Panc1 (cell line): ENCODE measurements around the gene XKR7.

Experiments
- POLR2AphosphoS5 ChIP-seq: IDR thresholded peaks from 2 replicates; pipeline ENCODE4 v1.6.1; 2012; ENCODE audit warnings: mild to moderate bottlenecking, low read depth, low read length, moderate library complexity
- REST ChIP-seq, 2 experiments: IDR thresholded peaks; 2 replicates each; pipeline ENCODE4 v1.6.1; 2011 to 2012; ENCODE audit warnings: low read depth in 2 of 2, control low read depth in 1 of 2, low read length in 1 of 2, mild to moderate bottlenecking in 1 of 2, moderate library complexity in 1 of 2; ENCODE audit not compliant: insufficient read depth in 1 of 2
- SIN3A ChIP-seq: IDR thresholded peaks from 2 replicates; pipeline ENCODE4 v1.6.1; 2012; ENCODE audit warnings: low read depth, mild to moderate bottlenecking, low read length, moderate library complexity, borderline replicate concordance; ENCODE audit not compliant: insufficient read depth
- TCF7L2 ChIP-seq: IDR thresholded peaks from 2 replicates; pipeline ENCODE4 v1.6.1; 2011; ENCODE audit warnings: mild to moderate bottlenecking, low read depth, low read length, inconsistent platforms
- TF ChIP-seq, protein P1 (sequence below): fragments of 450-650 bp; IDR thresholded peaks from 2 replicates; pipeline ENCODE4 v1.5.1; 2017; ENCODE audit warnings: mild to moderate bottlenecking

- TF ChIP-seq, protein P1, sequence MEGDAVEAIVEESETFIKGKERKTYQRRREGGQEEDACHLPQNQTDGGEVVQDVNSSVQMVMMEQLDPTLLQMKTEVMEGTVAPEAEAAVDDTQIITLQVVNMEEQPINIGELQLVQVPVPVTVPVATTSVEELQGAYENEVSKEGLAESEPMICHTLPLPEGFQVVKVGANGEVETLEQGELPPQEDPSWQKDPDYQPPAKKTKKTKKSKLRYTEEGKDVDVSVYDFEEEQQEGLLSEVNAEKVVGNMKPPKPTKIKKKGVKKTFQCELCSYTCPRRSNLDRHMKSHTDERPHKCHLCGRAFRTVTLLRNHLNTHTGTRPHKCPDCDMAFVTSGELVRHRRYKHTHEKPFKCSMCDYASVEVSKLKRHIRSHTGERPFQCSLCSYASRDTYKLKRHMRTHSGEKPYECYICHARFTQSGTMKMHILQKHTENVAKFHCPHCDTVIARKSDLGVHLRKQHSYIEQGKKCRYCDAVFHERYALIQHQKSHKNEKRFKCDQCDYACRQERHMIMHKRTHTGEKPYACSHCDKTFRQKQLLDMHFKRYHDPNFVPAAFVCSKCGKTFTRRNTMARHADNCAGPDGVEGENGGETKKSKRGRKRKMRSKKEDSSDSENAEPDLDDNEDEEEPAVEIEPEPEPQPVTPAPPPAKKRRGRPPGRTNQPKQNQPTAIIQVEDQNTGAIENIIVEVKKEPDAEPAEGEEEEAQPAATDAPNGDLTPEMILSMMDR: no peak
- no peak for TF ChIP-seq SIN3A
- no peak for TF ChIP-seq POLR2AphosphoS5
- TF ChIP-seq REST (IDR thresholded peaks at IDR 0.05; ENCODE audit: insufficient read depth in 1 of 2, low read depth in 2 of 2, low read length in 1 of 2): no peak
- TF ChIP-seq TCF7L2: no peak
Measured at GRCh38 chr20:32037929-32038328, 70.0 kb downstream of the XKR7 start.
